Right hindlimb (tissue), 1 donor: ENCODE results near the gene C2orf74.
A peak's percentile ranks its signal among the peaks of the same experiment; 100 is the strongest.
"Not testable (repeated sequence)": the region's sequence is repeated elsewhere in the genome, so short reads cannot be mapped to it uniquely, and the experiment has no call there.

Experiments
- DNase-seq: peaks from one replicate; pipeline ENCODE4 v3.0.0-alpha.2; 2018

Gene C2orf74

DNA sequence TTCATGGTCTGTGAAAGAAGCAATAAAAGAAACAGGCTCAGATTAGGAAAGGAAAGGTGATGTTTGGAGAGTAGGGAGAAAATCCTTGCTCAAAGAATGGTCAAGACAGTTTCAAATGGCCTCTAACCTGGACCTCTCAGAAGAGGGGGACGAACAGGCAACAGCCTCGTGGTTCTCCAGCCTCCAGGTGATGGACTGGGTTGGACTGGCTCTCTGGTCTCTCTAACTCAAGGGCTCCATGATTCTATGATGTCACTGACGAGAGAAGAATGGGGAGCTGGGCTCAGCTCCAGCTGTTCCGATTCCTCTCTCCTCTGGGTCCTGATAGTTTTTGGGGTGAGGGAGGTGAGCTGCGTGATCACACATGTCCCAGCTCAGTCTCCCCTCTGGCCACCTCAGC lies at the start of gene C2orf74:
Gene C2orf74, plus strand, starts transcription at position 301 of the 400 bp plus-strand sequence. CDS start 327 bp downstream, outside the sequence.
- no peak for DNase-seq

DNA sequence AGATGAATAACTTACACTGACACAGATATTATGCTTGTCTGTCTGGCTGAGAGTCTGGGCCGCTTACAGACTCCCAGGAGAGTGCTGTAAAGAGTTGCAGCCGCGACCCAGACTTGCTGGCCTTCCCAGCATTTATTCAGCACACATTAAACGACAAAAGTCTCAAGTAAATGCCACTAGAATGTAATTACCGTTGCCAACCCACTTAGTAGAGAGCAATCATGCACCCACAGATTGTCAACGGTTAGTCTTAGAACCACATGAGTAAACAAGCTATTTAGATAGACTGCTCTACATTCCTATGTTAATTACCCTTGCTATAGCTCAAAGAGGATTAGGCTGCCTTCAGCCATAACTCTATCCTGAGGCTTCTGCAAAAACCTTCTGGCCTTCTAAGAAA lies 47.8 kb upstream of the C2orf74 start:
- DNase-seq: no peak

DNA sequence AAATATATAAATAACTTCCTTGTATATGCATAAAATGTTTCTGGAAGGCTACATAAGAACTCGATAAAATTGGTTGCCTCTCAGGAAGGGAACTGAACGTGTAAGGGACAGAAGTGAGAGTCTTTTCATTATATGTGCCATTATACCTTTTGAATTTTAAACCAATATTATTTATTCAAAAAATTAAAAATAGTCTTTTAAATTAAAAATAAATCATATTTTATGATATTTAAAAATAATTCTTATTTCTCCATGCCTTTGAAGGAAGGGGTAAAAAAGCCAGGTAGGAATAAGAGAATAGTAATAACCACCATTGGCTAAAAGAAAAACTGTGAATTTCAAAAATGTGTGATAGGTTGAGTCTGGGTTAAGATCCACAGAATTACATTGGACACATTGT lies 45.7 kb upstream of the C2orf74 start:
- DNase-seq: no peak

DNA sequence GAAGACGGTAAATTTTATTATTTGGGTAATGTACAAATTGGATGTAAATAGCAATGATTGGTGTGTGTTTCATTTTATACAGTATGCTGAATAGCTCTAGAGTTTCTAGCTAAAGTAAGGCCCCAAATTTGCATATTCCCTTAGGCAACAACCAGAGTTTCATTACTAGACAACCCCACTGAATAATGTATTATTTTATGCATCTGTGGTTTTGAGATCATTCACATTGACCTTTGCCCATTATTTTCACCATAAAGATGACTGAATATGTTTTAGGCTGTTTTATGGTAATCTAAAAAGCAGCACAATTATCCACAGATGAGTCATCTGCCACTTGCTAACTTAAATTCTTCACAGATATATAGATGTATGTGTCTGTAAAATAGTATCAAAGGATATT lies 44.5 kb upstream of the C2orf74 start:
- no peak for DNase-seq

DNA sequence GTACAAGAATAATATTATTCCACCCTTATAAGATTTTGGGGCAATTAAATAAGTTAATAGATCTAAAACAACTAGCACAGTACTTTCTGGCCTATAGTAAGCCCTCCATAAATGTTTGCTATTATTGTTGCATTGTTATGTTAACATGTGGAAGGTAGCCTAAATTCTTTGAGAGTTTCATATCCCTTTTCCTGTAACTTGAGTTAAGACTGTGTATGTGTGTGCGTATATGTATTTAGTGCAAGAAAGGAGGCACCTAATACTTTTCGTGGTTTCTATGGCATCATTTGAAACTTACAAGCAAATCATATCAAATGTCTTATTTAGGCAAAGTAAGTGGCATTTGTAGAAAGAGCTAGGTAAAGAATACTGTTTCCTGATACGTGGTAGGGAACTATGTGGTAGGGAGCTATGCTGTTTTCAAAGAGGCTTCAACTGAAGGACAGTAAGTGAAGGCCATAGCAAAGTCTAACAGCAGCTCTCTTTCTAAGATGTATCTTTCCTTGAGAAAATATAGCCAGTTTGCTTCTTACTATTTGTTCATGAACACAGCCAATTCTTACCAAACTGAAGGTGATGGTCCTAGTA lies 36.8 kb upstream of the C2orf74 start:
- DNase-seq: no peak

DNA sequence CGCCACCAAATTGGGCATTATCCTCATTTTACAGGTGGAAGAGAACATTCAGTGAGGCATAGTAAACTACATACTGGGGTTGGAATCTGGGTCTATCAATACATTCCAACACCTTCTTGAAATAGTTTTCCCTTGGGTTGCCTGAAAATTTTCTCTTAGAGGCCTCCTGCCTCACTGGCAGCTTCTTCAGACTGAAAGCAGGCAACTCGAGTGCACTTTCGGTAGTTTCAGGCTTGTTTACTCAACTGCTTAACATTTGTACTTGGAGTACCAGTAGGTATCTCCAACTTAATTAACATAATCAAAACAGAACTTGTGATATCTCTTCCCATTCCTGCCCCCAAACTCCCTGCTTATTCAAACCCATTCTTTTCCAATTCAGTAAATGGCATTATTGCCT lies 36.2 kb upstream of the C2orf74 start:
- DNase-seq: no peak

DNA sequence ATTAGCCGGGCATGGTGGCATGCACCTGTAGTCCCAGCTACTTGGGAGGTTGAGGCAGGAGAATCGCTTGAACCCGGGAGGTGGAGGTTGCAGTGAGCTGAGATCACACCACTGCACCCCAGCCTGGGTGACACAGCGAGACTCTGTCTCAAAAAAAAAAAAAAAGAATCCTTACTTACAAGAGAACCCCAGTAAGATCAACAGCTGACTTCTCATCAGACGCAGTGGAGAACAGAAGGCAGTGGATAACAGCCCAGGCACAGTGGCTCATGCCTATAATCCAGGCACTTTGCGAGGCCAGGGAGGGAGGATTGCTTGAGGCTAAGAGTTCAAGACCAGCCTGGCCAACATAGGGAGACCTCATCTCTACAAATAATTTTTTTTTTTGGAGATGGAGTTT lies 33.9 kb upstream of the C2orf74 start:
- not testable (repeated sequence) for DNase-seq

DNA sequence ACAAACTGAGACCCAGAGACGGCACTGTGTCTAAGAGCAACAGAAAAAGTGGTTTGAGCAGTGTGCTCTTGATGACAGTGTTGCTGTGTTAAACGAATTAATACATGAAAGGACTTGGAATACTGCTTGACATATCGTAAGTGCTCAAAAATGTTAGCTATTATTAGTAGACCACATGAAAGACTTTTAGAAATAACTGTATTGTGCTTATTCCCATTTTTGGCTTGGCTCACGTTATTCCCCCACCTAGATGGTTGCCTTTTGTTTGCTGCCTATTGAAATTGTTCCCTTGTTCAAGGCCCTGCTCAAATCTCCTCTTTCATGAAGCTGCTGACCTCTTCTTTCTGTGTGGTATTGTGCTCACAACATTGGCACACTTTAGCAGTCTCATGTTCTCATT lies 27.8 kb upstream of the C2orf74 start:
- no peak for DNase-seq

DNA sequence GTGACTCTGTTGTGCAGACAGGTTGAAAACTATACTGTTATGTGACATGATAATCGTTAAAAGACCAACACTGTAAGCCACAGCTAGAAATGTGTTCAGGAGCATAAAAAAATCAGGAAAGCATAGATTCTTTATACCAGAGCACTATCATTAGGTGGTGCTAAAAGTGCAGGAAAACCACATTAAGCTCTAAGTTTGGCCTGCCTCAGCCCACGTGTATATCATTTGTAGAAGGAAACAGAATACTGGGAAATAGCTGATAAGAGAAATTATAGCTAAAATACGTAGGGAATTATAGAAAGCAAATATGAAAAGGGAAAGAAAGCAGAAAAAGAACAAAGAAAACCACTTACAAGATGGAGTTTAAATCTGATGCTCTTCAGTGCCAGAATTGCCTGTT lies 26.5 kb upstream of the C2orf74 start:
- DNase-seq: no peak

DNA sequence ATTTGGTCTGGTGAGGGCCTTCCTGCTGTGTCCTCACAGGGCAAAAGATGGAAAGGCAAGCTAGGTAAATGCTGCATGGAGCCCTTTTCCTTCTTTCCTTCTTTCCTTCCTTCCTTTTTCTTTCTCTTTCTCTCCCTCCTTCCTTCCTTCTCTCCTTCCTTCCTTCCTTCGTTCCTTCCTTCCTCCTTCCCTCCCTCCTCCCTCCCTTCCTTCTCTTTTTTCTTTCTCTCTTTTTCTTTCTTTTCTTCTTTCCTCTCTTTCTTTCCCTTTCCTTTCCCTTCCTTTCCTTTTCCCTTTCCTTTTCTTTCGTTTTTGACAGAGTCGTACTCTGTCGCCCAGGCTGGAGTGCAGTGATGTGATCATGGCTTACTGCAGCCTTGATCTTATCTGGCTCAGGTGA lies 23.1 kb upstream of the C2orf74 start:
- DNase-seq: no peak

DNA sequence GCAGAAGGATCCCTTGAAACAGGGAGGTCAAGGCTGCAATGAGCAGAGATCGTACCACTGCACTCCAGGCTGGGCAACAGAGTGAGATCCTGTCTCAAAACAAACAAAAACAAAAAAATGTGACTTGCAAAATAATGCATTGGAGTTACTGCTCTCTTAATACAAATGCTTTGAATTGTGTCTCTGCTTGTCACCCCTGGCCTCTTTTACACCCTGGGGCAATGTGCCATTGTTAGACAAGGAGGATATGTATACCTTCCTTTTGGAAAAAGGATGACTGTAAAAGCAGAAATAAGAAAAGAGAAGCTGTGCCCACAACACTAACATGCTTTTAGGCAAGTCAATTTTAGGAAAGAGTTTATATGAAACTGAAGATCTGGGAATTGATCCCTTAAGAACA lies 20.8 kb upstream of the C2orf74 start:
- no peak for DNase-seq

DNA sequence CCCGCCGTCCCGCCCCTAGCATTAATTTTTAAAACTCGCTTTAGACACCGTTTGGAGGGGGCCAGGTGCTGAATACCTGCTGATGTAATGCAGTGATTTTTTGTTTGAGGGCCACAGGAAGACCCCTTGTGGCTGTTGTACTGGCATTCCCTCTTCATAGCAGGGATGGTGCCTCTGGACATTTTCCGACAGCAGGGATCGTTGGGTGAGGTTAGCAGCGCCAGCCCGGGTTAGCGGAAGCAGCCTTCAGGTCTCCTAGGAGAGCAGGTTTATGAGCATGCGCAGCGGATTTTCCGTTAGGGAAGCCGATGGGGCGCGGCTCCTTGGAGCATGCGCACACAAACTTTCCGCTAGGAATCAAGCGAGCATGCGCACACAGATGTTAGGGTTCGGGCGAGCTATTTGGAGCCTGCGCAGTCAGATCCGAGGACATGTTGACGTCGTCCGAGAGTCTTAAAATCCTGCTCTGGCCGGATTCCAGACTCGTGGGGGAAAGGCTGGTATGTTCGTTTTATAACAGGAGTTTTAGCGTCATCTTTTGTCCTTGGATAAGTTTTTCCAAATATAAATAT lies 17.2 kb upstream of the C2orf74 start:
- peak; percentile 98 for DNase-seq

DNA sequence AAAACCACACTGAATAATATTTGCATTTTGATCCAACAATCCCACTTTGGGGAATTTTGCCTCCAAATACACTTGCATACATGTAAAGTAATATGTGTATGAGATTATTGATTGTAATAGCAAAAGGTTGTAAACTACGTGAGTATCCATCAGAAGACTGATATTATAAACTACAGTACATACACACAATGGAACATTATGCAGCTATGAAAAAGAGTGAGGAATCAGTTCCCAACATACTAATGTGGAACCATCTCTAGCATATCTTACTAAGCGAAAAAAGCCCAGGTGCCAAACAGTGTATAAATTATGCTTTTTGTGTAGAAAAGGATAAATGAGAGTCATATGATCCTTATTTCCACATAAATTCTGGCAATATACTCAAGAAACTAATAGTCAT lies 16.0 kb upstream of the C2orf74 start:
- no peak for DNase-seq

DNA sequence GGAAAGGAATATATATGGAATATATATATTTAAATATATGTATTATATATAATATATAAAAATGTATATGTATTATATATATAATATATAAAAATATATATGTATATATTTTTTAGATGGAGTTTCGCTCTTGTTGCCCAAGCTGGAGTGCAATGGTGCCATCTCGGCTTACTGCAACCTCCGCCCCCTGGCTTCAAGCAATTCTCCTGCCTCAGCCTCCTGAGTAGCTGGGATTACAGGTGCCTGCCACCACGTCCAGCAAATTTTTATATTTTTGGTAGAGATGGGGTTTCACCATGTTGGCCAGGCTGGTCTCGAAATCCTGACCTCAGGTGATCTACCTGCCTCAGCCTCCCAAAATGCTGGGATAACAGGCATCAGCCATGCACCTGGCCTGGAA lies 13.9 kb upstream of the C2orf74 start:
- DNase-seq: not testable (repeated sequence)

DNA sequence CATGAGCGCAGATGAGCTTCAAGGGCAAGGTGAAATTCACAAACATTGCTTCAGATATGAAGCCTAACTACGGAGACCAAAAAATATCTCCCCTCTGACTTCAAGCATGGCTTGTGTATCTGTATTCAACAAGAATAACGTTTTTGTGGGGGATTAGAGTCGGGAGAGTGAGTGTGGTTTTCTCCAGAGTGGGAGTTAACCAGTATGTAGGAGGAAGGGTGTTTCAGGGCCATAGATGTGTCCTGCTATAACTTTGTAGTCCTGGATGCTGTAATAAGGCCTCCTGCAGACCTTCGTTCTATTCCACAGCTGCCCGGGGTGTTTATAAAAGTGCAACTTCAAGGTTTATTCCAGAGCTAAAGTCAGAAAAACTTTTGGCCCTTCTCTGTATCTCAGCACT lies 12.9 kb upstream of the C2orf74 start:
- no peak for DNase-seq

DNA sequence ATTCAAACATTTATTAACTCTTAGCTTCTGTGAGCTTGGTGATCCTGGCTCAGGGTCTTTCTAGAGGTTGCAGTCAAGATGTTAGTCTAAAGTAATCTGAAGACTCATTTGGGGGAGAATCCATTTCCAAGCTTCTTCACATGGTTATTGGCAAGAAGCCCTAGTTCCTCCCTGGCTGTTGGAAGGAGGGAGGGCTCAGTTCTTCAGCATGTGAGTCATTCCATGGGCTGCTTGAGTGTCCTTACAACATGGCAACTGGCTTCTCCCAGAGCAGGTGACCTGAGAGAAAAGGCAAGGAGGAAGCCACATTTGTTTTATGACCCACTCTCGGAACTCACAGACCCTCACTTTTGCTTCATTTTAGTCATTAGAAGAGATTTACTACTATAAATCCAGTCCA lies 10.6 kb upstream of the C2orf74 start:
- DNase-seq: no peak

DNA sequence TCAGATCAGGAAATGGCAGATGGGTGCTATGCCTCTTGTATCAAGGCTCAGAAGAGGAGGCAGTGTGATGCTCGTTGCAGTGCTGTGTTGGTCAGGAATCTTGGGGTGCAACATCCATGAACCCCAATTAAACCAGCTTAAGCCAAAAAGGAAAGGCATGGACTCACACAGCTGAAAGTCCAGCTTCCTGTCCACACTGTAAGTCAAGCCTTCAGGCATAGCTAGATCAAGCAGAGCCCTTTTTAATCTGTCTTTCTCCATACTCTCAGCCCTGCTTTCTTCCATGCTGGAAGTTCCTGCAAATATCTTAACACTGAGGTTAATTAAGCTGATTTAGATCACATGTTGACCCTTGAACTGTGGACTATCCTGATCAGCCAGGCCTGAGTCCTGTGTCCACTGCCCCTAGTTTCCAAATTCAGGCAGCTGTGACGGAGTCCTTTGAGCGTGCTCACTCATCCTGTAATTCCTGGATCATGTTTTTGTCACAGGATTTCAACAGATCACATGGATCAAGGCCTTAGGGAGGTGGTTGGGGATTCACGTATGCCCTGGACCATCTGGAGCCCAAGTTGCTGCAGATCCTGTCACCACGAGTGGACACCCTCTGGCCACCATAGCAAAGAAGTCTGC lies 4.5 kb upstream of the C2orf74 start:
- DNase-seq: no peak

DNA sequence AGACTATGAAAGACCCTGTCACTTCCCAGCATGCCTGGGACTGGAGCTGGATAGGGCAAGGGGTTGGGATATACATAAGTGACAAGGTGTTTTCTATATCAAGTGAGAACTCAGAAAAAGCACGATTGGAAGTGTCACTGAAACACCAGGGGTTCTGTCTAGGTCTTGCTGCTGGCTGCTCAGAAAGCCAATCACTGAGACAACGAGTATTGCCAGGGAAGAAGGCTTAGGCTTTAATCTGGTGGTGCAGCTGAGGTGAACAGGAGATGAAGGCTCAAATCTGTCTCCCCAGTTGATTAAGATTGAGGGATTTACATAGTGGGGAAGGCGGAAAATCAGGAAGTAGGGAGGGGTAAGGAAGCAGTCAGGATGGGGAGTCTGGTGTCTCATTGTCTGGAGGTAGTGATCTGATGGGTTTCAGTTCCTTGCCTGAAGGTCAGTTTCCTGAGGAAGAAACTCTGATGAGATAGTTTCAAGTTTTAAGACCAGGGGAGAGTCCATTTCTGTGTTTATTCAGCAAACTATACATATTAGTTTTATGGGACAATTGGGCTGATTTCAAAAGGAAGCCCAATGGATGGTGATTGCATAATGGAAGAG lies 3.5 kb upstream of the C2orf74 start:
- no peak for DNase-seq

DNA sequence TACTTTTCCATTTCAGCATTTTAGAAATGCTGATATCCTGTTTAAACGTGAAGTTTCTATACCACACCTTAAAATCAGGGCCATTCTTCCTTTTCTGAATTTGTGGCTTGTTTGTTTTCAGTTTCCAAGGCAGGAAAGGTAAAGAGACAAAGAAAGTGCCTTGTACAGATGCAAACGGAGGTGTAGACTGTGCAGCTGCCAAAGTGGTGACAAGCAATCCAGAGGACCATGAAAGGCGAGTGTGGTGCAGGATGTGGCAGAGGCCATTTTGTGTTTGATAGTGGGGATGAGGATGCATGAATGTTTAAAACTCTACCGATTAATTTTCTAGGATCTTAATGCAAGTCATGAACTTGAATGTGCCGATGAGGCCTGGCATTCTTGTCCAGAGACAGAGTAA lies 733 bp downstream of the C2orf74 start:
- DNase-seq: no peak

DNA sequence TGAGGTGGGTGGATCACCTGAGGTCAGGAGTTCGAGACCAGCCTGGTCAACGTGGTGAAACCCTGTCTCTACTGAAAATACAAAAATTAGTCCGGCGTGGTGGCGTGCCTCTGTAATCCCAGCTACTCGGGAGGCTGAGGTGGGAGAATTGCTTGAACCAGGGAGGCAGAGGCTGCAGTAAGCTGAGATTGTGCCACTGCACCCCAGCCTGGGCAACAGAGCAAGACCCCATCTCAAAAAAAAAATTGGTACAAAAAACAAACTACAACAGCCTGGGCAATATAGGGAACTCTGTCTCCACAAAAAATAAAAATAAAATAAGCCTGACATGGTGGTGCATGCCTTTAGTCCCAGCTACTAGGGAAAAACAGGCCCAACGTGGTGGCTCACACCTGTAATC lies 3.1 kb downstream of the C2orf74 start:
- DNase-seq: not testable (repeated sequence)

DNA sequence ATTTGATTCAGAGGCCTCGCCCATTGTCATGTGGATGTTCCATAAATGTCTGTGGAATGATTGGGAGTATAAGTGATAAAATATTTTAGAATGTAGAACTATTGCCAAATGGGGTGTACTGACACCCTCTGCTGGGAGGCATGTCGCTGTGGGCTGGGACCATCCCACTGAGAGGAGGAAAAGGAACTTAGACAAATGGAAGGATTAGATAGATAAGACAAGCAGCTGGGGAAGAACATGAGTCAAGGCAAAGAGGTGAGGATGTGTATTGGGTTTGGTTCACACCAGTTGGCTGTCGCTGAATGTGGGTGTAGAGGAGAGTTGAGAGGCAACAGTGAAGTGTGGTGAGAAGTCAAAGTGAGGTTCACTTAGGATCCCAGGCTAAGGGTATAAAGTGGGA lies 4.0 kb downstream of the C2orf74 start:
- DNase-seq: no peak

DNA sequence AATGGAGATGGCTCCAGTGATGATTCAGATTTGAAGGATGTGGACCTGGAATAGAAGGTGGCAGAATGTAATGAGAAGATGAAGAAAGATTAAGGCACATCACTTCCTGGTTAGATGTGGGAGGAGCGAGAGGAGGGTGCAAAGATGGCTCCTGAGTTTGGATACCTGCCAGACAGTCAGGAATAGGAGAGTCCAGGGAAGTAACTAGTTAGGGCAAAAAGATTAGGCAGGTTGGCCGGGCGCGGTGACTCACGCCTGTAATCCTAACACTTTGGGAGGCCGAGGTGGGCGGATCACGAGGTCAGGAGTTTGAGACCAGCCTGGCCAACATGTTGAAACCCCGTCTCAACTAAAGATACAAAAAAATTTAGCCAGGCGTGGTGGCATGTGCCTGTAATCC lies 5.6 kb downstream of the C2orf74 start:
- no peak for DNase-seq

DNA sequence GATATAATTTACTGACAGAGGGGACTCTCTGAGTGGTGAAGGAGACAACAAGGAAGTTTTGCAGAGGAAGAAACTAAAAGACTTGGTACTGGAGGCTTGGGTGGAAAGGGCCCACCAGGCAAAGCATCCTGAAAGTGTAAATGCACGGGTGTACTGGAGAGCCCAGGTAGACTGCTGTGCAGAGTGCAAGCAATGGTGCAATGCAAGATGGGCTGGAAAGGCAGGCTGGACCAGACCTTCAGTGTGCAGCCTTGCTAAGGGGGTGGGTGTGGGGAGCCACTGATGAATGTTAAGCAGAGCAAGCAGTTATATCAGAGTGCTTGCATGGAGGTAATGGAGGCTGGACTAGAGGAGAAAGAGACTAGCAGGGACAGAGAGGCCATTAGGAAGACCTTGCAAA lies 10.7 kb downstream of the C2orf74 start:
- no peak for DNase-seq

DNA sequence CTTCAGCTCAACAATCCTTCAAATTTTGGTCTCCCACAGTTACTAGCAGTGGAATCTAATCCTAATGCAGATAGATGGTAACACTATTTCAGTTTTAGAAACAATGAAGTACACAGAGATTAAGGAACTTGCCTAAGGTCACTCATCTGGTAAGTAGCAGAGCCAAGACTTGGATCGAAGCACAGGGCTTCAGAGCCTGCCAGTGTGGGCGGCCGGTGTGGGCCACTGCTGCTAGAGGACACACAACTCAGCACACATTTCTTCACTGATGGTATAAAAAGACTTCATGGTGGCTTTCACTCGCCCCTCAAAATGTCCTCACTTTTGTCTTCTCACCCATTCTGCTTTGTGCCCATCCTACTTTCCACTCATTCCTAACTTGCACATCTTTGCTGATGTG lies 11.1 kb downstream of the C2orf74 start:
- DNase-seq: no peak

DNA sequence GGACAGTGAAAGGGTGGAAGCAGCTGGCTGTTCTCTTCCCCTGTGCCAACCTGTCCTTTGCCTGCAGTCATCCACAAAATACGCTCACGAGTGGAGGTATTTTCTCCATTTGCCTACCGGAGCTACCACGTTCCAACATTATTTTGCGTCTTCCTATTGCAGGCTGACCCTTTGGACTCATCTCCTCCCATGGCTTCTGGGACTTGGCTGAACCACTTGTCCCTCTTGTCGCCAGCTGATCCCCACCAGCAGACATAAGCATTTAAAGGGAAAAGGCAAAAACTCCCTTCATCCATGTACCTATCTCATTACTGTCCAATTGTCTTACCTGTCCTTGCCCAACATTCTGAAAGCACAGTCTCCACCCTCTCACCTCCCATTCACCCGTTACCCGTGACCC lies 13.0 kb downstream of the C2orf74 start:
- DNase-seq: no peak
